Stimulated activated CD4-positive, alpha-beta T cell treated with anti-CD3 and anti-CD28 coated beads, Interleukin-2, amount 100 ng/mL, for 48 hours (primary cell): Measurements from ENCODE around the gene IGFBP6.

Source experiments
- DNase-seq, 2 donors: peaks; one replicate each; pipeline ENCODE4 v3.0.0-alpha.2; 2020

Gene IGFBP6

GRCh38 chr12:53097564-53098353 is at the start of gene IGFBP6:
IGFBP6 (plus strand) TSS chr12:53097667; CDS start chr12:53097718, 51 bp downstream.
- DNase-seq = peak; percentile 45 to 56

DNA sequence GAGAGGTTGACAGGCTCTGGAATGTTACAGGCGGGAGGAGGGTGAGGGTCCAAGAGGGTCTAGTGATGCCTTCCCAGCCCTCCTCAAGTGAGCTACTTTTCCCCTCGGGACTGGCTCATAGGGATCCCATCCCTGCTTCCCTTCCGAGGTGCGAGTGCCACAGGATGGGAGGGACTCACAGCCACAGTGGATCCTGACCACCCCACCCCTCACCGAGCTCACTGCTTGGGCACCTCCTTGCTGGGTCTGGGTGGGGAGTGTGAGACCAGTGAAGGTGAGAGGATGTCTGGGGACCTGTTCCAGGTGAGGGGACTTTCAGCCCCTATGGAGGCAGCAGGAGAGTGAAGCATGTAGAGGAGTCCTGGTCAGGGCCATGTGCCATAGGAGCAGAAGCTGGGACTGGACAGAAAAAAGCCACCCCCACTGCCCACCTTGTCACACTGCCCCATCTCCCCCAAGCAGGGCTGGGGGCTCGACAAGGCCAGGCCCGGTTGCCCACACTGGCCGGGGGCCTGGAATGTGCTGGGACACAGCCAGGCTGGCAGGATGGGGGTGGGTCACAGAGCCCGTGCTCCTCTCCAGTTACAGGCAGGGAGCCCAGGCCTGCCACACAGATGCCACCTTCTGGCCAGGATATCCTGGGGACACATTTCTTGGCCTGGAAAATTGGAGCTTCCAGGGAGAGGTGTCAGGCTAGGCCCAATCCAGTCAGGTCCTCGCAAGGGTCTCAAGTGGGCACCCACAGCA is 49.3 kb upstream of the IGFBP6 start:
- DNase-seq = no peak

DNA sequence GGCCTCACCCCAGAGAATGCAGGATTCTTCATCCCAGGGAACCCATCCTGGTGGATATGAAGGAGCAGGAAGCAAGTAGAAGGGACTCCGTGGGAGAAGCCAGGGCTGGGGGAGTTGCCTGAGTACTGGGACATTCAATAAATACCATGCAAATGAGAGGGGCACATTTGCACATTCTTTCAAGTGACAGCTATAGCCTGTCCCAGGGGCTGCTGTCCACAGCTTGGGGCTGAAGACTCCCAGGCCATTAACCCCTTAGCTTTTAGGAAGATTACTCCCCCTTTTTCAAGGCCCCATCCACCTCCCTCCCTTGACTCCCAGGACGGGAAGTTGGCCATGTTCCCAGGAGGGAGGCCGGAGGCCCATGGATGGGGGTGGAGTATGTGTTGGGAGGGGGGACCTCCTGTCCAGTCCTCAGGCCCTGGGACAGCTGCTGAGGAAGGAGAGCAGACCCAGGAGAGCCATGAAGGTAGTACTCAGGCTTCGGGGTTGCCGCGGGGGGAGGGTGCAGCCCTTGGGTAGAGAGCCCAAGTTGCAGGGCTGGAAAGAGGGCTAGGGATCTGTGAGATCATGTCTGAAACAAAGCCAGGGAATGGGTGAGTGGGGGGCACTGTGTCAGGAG is 48.6 kb upstream of the IGFBP6 start:
- DNase-seq = no peak

DNA sequence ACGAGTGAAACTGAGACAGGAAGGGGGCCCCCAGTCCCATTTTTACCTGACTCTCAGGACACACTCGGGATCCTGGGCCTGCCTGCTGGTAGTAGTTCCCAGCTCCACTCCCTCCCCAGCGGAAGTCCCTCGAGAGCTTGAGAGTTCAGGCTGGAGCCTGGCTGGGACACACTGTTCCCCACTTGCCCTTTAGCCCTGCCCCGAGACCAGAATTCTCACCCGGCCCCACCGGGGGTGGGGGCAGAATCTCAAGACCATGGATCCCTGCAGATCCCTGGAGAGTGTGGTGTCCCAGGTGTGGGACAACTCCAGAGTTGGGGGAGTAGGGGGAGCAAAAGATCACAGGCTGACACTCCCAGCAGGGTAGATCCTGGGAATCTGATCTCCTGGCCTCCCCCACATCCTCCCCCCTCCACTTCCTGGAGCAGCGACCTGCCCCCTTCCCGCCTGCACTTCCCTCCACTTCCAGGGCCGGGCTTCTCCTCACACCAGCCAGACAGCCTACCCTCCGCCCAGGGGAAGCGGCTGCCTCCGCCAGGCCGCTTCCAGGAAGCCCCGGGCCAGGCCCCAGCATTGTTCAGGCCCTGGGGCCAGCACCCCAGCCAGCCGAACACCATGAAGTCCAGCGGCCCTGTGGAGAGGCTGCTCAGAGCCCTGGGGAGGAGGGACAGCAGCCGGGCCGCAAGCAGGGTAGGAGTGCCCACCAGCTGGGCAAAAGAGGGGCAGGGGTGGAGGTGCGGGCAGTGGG is 47.7 kb upstream of the IGFBP6 start, which contains the start of gene TNS2:
TNS2 (plus strand) TSS at position 495 of the 748 bp plus-strand sequence; CDS start at position 616, 121 bp downstream.
- no peak for DNase-seq

DNA sequence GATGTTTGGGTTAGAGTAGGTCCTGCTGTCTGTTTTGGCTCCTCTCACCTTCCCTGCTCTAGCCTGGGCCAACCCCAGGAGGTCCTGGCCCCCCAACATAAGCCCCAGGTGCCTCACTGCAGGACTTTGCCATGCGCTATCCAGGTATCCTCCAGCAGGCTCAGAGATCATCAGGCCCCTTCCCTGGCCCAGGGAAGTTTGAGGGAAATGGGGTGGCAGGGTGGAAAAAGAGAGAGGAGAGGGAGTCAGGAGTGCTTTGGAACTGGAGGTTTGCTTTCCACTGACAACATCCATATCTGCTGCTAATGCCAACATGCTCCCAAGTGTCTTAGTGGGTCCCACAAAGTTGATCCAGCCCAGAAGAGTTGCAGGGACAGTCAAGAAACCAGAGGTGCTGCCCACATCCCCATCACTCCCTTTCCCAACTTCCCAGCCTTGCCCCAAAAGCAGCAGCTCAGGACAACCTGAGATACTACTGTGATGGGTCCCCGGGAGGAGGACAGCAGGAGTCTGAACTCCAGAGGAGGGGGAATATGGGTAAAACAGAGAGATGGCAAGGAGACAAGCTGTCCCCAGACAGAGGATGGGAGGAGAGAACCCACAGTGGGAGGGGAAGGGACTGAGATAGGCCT is 46.9 kb upstream of the IGFBP6 start:
- DNase-seq = no peak

DNA sequence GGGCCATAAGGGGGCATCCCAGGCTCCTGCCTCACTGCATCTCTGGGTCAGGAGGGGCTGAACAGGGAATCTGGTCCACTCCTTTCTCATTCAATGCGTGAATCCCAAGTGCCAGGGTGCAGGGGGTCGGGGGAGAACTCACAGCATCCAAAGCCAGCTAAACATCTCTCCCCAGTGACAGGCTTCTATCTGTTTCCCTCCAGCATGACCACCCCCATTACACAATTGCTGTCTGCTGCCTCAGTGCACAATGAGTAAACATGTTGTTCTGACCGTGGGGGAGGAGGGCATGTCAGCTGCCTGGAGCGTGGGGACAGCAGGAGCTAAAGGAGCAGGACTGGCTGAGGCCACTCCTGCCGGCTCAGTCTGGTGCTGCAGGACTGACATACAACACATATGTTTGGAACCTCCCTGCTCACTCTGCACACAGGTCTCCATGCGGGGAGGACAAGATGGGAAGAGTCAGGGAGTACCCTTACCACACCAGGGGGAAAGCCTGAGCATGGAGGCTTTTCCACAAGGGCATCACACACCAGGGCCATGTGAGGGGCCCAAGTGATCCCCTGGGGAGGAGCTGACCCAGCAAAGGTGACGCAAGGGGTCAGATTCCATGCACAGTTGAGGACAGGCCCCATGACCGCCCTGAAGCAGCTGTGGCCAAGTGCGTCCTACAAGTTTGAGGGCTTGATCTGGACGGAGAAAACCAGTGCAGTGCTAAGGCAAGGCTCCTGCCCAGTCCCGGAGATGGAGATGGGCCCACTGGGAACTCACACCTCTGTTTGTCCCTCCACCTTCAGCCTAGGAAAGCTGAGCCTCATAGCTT is 46.2 kb upstream of the IGFBP6 start:
- no peak for DNase-seq

- DNase-seq = no peak
Measured at GRCh38 chr12:53051881-53052412, 45.5 kb upstream of the IGFBP6 start.

DNA sequence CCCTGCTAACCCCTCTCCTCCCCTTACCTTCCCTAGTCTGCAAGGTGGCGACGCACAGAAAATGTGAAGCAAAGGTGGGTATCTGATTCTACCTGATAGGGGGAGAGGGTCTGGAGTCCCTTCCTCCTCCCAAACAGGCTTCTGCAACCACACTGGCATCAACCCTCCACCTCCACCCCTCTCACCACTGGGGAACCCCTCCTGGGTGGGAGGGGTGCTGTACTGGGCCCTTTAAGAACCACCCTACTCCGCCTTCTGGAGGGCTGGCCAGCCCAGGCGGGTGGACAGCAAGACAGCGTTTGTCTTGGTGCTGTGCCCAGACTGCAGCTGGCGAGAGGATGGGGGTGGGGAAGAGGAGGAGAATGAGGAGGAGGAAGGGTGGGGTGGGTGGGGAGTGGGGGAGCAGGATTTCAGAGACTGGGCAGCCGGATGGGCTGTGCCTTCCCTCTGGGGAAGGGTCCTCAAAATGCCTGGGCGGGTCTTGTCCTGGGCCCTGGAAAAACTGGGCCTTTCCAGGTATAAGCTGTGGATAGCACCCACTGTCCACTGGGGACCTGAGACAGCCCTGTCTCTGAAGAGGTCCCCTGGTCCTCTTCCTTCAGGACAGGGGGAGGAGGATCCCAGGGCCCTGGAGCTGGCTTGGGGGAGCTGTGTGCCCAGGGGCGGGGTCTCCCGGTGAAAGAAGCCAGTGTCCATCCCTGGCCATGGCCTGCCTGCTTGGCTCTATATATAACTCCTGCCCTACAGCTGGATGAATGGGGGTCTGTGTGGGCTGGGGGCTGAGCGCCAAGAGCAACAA is 44.8 kb upstream of the IGFBP6 start:
- no peak for DNase-seq

GRCh38 chr12:53053218-53054111 is 44.0 kb upstream of the IGFBP6 start:
- peak; percentile 33 to 39 for DNase-seq

- peak; percentile 87 to 89 for DNase-seq
Measured at GRCh38 chr12:53054112-53054878, 43.2 kb upstream of the IGFBP6 start.

- DNase-seq = no peak
Measured at GRCh38 chr12:53055471-53056266, 41.8 kb upstream of the IGFBP6 start.

- no peak for DNase-seq
Measured at GRCh38 chr12:53056296-53056695, 41.2 kb upstream of the IGFBP6 start.

DNA sequence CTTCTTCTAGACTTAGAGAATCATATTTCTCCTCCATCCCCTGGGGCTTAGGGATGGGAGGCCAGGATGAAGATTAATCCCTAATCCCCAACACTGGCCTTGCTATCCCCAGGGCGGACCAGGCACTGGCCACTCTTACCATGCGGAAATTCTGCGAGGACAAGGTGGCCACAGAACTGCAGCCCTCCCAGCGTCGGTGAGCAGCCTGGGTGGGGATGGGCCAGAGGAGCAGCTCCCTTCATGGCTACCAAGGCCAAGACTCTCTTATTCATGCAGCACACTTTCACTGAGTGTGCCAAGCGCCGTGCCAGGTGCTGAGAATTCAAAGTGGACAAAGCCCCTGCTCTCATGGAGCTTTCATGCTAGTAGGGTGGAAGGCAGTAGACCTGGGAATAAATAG is 40.6 kb upstream of the IGFBP6 start:
- DNase-seq = no peak

- no peak for DNase-seq
Measured at GRCh38 chr12:53057816-53058500, 39.5 kb upstream of the IGFBP6 start.

- no peak for DNase-seq
Measured at GRCh38 chr12:53058674-53059433, 38.6 kb upstream of the IGFBP6 start.

DNA sequence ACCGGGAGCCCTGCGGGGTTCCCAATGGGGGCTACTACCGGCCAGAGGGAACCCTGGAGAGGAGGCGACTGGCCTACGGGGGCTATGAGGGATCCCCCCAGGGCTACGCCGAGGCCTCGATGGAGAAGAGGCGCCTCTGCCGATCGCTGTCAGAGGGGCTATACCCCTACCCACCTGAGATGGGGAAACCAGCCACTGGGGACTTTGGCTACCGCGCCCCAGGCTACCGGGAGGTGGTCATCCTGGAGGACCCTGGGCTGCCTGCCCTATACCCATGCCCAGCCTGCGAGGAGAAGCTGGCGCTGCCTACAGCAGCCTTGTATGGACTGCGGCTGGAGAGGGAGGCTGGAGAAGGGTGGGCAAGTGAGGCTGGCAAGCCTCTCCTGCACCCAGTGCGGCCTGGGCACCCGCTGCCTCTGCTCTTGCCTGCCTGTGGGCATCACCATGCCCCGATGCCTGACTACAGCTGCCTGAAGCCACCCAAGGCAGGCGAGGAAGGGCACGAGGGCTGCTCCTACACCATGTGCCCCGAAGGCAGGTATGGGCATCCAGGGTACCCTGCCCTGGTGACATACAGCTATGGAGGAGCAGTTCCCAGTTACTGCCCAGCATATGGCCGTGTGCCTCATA is 37.9 kb upstream of the IGFBP6 start:
- DNase-seq = no peak
